Activated CD4-positive, alpha-beta T cell treated with anti-CD3 and anti-CD28 coated beads for 48 hours (primary cell): ENCODE results near the gene FRRS1L.

ENCODE experiments used
- DNase-seq: peaks from one replicate; pipeline ENCODE4 v3.0.0-alpha.2; 2020

Gene FRRS1L

GRCh38 chr9:109166771-109167601 lies at the start of gene FRRS1L:
Gene FRRS1L, minus strand, starts transcription at chr9:109167249. Its CDS starts 111 bp downstream, at chr9:109167138.
- DNase-seq: no peak

GRCh38 chr9:109214414-109214813 lies 47.4 kb upstream of the FRRS1L start:
- no peak for DNase-seq

- no peak for DNase-seq
Measured at GRCh38 chr9:109213285-109214121, 46.5 kb upstream of the FRRS1L start.

- DNase-seq: no peak
Measured at GRCh38 chr9:109212768-109213167, 45.7 kb upstream of the FRRS1L start.

GRCh38 chr9:109206670-109207069 lies 39.6 kb upstream of the FRRS1L start:
- DNase-seq: peak; percentile 28

- no peak for DNase-seq
Measured at GRCh38 chr9:109205526-109205925, 38.5 kb upstream of the FRRS1L start.

GRCh38 chr9:109203761-109204360 lies 36.8 kb upstream of the FRRS1L start:
- DNase-seq: no peak

GRCh38 chr9:109199676-109200075 lies 32.6 kb upstream of the FRRS1L start:
- no peak for DNase-seq

- no peak for DNase-seq
Measured at GRCh38 chr9:109198736-109199382, 31.8 kb upstream of the FRRS1L start.

GRCh38 chr9:109193974-109194556 lies 27.0 kb upstream of the FRRS1L start:
- no peak for DNase-seq

GRCh38 chr9:109192732-109193361 lies 25.8 kb upstream of the FRRS1L start:
- no peak for DNase-seq

- DNase-seq: no peak
Measured at GRCh38 chr9:109191746-109192145, 24.7 kb upstream of the FRRS1L start.

- no peak for DNase-seq
Measured at GRCh38 chr9:109190151-109190550, 23.1 kb upstream of the FRRS1L start.

GRCh38 chr9:109186857-109187520 lies 19.9 kb upstream of the FRRS1L start:
- DNase-seq: no peak

- peak; percentile 47 for DNase-seq
Measured at GRCh38 chr9:109182940-109183798, 16.1 kb upstream of the FRRS1L start.

- DNase-seq: no peak
Measured at GRCh38 chr9:109182550-109182939, 15.5 kb upstream of the FRRS1L start.

- DNase-seq: peak; percentile 66
Measured at GRCh38 chr9:109181284-109181683, 14.2 kb upstream of the FRRS1L start.

GRCh38 chr9:109179801-109180523 lies 12.9 kb upstream of the FRRS1L start:
- no peak for DNase-seq

- DNase-seq: no peak
Measured at GRCh38 chr9:109176963-109177362, 9.9 kb upstream of the FRRS1L start.

GRCh38 chr9:109176386-109176785 lies 9.3 kb upstream of the FRRS1L start:
- no peak for DNase-seq
